D721Med (cell line): ENCODE data around the gene HOXA5.

Source experiments
- DNase-seq: peaks from one replicate; pipeline ENCODE4 v3.0.0; 2011; ENCODE audit warnings: low spot score; ENCODE audit not compliant: insufficient read length
- FAIRE-seq: peaks from 2 replicates; lab custom pipeline; 2011; peaks lifted over from hg19 to GRCh38; lab: Jason Lieb, UNC
- TF ChIP-seq, protein P1 (sequence below): IDR thresholded peaks from 2 replicates; pipeline ENCODE4 v1.5.1; 2012; ENCODE audit warnings: mild to moderate bottlenecking, control low read depth; ENCODE audit not compliant: insufficient read depth; ENCODE audit errors: missing control alignments

The HOXA5 gene

GRCh38 chr7:27163288-27164044 is 20.0 kb upstream of the HOXA5 start:
- no peak for FAIRE-seq
- DNase-seq, result no peak
- TF ChIP-seq, protein P1, sequence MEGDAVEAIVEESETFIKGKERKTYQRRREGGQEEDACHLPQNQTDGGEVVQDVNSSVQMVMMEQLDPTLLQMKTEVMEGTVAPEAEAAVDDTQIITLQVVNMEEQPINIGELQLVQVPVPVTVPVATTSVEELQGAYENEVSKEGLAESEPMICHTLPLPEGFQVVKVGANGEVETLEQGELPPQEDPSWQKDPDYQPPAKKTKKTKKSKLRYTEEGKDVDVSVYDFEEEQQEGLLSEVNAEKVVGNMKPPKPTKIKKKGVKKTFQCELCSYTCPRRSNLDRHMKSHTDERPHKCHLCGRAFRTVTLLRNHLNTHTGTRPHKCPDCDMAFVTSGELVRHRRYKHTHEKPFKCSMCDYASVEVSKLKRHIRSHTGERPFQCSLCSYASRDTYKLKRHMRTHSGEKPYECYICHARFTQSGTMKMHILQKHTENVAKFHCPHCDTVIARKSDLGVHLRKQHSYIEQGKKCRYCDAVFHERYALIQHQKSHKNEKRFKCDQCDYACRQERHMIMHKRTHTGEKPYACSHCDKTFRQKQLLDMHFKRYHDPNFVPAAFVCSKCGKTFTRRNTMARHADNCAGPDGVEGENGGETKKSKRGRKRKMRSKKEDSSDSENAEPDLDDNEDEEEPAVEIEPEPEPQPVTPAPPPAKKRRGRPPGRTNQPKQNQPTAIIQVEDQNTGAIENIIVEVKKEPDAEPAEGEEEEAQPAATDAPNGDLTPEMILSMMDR, result no peak

GRCh38 chr7:27162561-27163287 is 19.2 kb upstream of the HOXA5 start:
- TF ChIP-seq, protein P1, result no peak
- FAIRE-seq (no peak), DNase-seq (no peak)

- TF ChIP-seq, protein P1, result no peak
- DNase-seq, result no peak
- FAIRE-seq, result no peak
These were observed 18.5 kb upstream of the HOXA5 start for GRCh38 chr7:27161721-27162560.

- FAIRE-seq (no peak), DNase-seq (no peak)
- TF ChIP-seq, protein P1, result no peak
These were observed 17.8 kb upstream of the HOXA5 start for GRCh38 chr7:27161214-27161720.

- no peak for FAIRE-seq
- TF ChIP-seq, protein P1, result peak; percentile 88
- DNase-seq, result peak; percentile 81
These were observed 17.2 kb upstream of the HOXA5 start for GRCh38 chr7:27160546-27161213.

DNA sequence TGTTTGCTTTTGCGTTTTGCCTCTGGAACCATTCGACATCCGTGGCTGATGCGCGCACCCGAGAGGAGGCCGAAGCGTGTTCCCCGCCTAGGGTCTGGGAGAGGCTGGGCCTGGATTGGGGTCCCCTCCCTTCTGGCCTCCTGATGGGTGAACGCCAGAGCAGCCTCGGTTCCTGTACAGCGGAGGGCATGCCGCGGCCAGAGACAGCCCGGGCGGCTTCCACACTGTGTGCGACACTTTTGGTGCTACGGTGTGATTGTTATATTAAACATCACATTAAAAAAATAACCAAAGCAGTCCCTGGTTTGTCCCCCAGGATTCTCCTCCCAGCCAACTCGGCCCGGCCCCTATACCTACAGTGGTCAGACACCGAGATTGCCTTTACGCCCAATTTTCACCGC is 16.7 kb upstream of the HOXA5 start:
- DNase-seq (no peak), FAIRE-seq (no peak)
- TF ChIP-seq, protein P1, result no peak
